Osteoblast (primary cell): Measurements from ENCODE around the gene HEATR5A. TPM values are rescaled to one million over a fixed set of nuclear protein-coding genes. Genes with fewer than 3 reads are reported as not detected.
"Not testable (repeated sequence)": the region's sequence is repeated elsewhere in the genome, so short reads cannot be mapped to it uniquely, and the experiment has no call there.

Source experiments
- DNase-seq: peaks from one replicate; pipeline ENCODE4 v3.0.0; 2011; ENCODE audit warnings: low spot score, mixed read lengths; ENCODE audit not compliant: insufficient read length; ENCODE audit errors: missing footprints
- H2AFZ ChIP-seq: 2 replicates; pipeline ENCODE4 v1.6.0; 2011; ENCODE audit warnings: mild to moderate bottlenecking, low read length
- H3K27ac ChIP-seq: 2 replicates; pipeline ENCODE4 v1.5.1; 2011; ENCODE audit warnings: mild to moderate bottlenecking, low read depth, low read length, moderate library complexity
- H3K27me3 ChIP-seq: 2 replicates; pipeline ENCODE4 v1.6.0; 2012; ENCODE audit warnings: mild to moderate bottlenecking, control low read depth, inconsistent platforms, low read length, moderate library complexity; ENCODE audit not compliant: insufficient read depth
- H3K36me3 ChIP-seq: 2 replicates; pipeline ENCODE4 v1.5.1; 2011; ENCODE audit warnings: mild to moderate bottlenecking, low read length, control low read depth, moderate library complexity; ENCODE audit not compliant: insufficient read depth
- H3K4me1 ChIP-seq: 2 replicates; pipeline ENCODE4 v1.5.1; 2011; ENCODE audit warnings: mild to moderate bottlenecking, low read length, control low read depth, moderate library complexity; ENCODE audit not compliant: insufficient read depth
- H3K4me2 ChIP-seq: 2 replicates; pipeline ENCODE4 v1.6.0; 2011; ENCODE audit warnings: mild to moderate bottlenecking, low read length; ENCODE audit not compliant: insufficient read depth
- H3K4me3 ChIP-seq: fragments of 200-600 bp; sonication (generic); 3 replicates; pipeline ENCODE4 v1.5.1; 2012; ENCODE audit warnings: mild to moderate bottlenecking, low read length, inconsistent platforms; ENCODE audit not compliant: insufficient read depth
- H3K79me2 ChIP-seq: 2 replicates; pipeline ENCODE4 v1.6.0; 2012; ENCODE audit warnings: mild to moderate bottlenecking, low read length, control low read depth, inconsistent platforms; ENCODE audit not compliant: insufficient read depth
- H3K9me3 ChIP-seq: 2 replicates; pipeline ENCODE4 v1.5.1; 2011; ENCODE audit warnings: low read depth, low read length, control low read depth
- H4K20me1 ChIP-seq: 2 replicates; pipeline ENCODE4 v1.6.0; 2012; ENCODE audit warnings: mild to moderate bottlenecking, low read length, control low read depth; ENCODE audit not compliant: insufficient read depth
- CTCF ChIP-seq: IDR thresholded peaks from 2 replicates; pipeline ENCODE4 v1.5.1; 2011; ENCODE audit warnings: mild to moderate bottlenecking, low read depth, low read length, moderate library complexity; ENCODE audit errors: extremely low read depth
- total RNA-seq: library from RNA; depleted of rRNA; stranded (reverse); fragments of >200 nt; gene quantifications from 2 replicates; pipeline ENCODE4 v1.2.3, GENCODE V29; 2012

HEATR5A gene
- total RNA-seq, 1 donor: 46.0 TPM

- DNase-seq: no peak
- H3K27ac ChIP-seq: no peak overlapping the region
- no peaks in the 10 kb centered on the region for H3K9me3 ChIP-seq
- H3K36me3 ChIP-seq: peaks cover 35% of the 10 kb centered on the region
- no peaks in the 10 kb centered on the region for H4K20me1 ChIP-seq
- H3K4me3 ChIP-seq: no peak overlapping the region
- no peaks in the 10 kb centered on the region for H3K4me1 ChIP-seq
- no peak overlapping the region for H2AFZ ChIP-seq
- no peak for TF ChIP-seq CTCF
- no peaks in the 10 kb centered on the region for H3K27me3 ChIP-seq
- H3K4me2 ChIP-seq: no peak overlapping the region
- H3K79me2 ChIP-seq: no peaks in the 10 kb centered on the region
Measured at GRCh38 chr14:31340297-31341063, 79.9 kb downstream of the HEATR5A start.

GRCh38 chr14:31339743-31340142, 80.6 kb downstream of the HEATR5A start:
- Histone ChIP-seq H3K9me3 (no peaks in the 10 kb centered on the region), H3K79me2 (no peaks in the 10 kb centered on the region), H3K27me3 (no peaks in the 10 kb centered on the region), H3K27ac (no peak overlapping the region), H3K4me3 (no peak overlapping the region), H4K20me1 (no peaks in the 10 kb centered on the region), H3K36me3 (peaks cover 28% of the 10 kb centered on the region), H2AFZ (no peak overlapping the region), H3K4me2 (no peak overlapping the region), H3K4me1 (no peaks in the 10 kb centered on the region)
- no peak for TF ChIP-seq CTCF
- no peak for DNase-seq

GRCh38 chr14:31337331-31337730, 83.0 kb downstream of the HEATR5A start:
- DNase-seq: no peak
- H3K27ac ChIP-seq: no peak overlapping the region
- no peaks in the 10 kb centered on the region for H4K20me1 ChIP-seq
- no peak overlapping the region for H3K4me2 ChIP-seq
- H3K27me3 ChIP-seq: no peaks in the 10 kb centered on the region
- H3K4me3 ChIP-seq: no peak overlapping the region
- H3K36me3 ChIP-seq: peaks cover 30% of the 10 kb centered on the region
- H3K79me2 ChIP-seq: no peaks in the 10 kb centered on the region
- H2AFZ ChIP-seq: no peak overlapping the region
- no peaks in the 10 kb centered on the region for H3K9me3 ChIP-seq
- H3K4me1 ChIP-seq: no peaks in the 10 kb centered on the region
- TF ChIP-seq CTCF: no peak

DNA sequence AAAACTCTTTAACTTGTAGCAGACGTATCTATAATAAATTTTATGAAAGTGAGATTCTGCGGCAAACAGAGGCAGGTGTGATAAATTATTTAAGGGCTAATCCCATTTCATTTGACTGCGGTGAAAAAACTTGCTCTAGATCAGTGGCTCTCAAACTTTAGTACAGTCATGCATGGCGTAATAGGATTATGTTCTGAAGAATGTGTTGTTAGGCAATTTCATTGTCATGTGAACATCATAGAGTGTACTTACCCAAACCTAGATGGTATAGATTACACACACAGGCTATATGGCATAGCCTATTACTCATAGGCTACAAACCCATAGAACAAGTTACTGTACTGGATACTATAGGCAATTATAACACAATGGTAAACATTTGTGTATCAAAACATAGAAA, 83.7 kb downstream of the HEATR5A start:
- no peak overlapping the region for H3K4me3 ChIP-seq
- H3K27ac ChIP-seq: no peak overlapping the region
- H3K9me3 ChIP-seq: no peaks in the 10 kb centered on the region
- TF ChIP-seq CTCF: no peak
- H2AFZ ChIP-seq: no peak overlapping the region
- peaks cover 37% of the 10 kb centered on the region for H3K36me3 ChIP-seq
- H4K20me1 ChIP-seq: no peaks in the 10 kb centered on the region
- no peaks in the 10 kb centered on the region for H3K4me1 ChIP-seq
- no peak for DNase-seq
- H3K79me2 ChIP-seq: no peaks in the 10 kb centered on the region
- H3K27me3 ChIP-seq: no peaks in the 10 kb centered on the region
- no peak overlapping the region for H3K4me2 ChIP-seq

- H3K9me3 ChIP-seq, H2AFZ ChIP-seq, H3K27me3 ChIP-seq, H3K4me2 ChIP-seq, H3K27ac ChIP-seq, H4K20me1 ChIP-seq, DNase-seq, H3K4me1 ChIP-seq, H3K79me2 ChIP-seq, H3K4me3 ChIP-seq: not testable (repeated sequence)
- H3K36me3 ChIP-seq: peaks cover 40% of the 10 kb centered on the region
Measured at GRCh38 chr14:31331395-31331794, 89.0 kb downstream of the HEATR5A start.

DNA sequence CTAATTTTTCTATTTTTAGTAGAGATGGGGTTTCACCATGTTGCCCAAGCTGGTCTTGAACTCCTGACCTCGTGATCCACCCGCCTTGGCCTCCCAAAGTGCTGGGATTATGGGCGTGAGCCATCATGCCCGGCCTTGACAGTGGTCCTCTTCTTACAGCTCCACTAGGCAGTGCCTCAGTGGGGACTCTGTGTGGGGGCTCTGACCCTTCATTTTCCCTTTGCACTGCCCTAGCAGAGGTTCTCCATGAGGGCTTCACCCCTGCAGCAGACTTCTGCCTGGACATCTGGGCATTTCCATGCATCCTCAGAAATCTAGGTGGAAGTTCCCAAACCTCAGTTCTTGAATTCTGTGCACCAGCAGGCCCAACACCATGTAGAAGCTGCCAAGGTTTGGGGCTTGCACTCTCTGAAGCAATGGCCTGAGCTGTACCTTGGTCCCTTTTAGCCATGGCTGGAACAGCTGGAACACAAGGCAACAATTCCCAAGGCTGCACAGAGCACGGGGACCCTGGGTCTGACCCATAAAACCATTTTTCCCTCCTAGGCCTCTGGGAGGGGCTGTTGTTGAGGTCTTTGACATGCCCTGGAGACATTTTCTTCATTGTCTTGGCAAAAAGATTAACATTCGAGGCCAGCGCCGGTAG, 90.4 kb downstream of the HEATR5A start:
- not testable (repeated sequence) for H3K79me2 ChIP-seq, H3K4me1 ChIP-seq, H3K27ac ChIP-seq, H3K4me3 ChIP-seq, H4K20me1 ChIP-seq, H3K4me2 ChIP-seq, H3K9me3 ChIP-seq, H2AFZ ChIP-seq, H3K27me3 ChIP-seq
- peak; percentile 13 for DNase-seq
- H3K36me3 ChIP-seq: peaks cover 40% of the 10 kb centered on the region
